ENCODE results near the gene CSF2.

The CSF2 gene

DNA sequence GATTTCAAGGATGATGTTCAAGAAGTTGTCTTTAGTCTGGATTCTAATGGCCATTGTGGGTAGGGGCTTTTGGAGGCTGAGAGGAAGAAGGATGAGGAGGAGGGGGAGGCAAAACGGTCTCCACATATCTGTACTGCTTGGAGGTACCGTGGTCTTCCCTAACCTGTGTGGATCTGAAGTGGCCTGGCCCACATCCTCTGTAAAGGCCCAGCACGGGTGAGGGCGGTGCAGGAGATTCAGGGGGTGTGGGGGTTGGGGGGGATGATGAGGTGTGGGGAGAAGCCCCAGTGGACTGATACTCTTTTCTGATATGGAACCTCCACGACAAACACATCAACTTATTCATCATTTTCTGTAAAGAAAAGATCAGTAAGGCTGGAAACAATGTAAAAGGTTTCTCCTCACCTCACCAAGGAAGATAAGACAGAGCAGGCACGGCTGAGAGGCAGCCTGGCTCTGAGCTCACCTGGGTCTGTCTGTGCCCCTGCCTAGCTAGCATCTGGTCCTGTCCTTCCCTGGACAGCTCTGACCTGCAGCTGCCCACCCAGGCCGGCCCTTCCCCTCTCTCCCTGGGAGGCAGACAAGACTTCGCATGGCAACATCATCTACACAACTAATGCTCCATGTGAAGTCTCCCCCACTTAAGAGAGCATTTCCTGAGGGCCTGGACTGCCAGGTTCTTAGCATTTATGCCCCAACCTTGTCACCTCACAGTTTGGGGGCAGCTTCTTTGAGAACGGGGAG lies 18.7 kb upstream of the CSF2 start:
- in situ Hi-C loops (cut with MboI; ENCODE audit: low sequenced_read_pairs), result no loop called here

DNA sequence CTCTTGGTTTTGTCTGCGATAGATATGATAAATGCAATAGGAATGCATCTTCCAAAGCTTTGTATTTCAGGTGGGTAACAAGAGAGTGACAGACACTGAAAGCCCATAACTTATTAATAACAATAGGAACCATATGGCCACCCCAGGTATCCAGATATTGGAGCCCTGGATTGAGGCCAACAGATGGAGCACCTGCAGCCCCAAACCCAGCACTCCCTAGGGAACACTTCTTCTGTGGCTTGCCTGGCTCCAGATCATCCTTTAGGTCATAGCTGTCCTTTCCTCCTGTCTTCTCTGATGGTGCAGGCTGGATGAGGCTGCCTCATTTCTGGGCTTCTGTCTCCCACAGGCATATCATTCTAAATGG lies 18.2 kb upstream of the CSF2 start:
- in situ Hi-C loops (cut with MboI; ENCODE audit: low sequenced_read_pairs), result no loop called here

DNA sequence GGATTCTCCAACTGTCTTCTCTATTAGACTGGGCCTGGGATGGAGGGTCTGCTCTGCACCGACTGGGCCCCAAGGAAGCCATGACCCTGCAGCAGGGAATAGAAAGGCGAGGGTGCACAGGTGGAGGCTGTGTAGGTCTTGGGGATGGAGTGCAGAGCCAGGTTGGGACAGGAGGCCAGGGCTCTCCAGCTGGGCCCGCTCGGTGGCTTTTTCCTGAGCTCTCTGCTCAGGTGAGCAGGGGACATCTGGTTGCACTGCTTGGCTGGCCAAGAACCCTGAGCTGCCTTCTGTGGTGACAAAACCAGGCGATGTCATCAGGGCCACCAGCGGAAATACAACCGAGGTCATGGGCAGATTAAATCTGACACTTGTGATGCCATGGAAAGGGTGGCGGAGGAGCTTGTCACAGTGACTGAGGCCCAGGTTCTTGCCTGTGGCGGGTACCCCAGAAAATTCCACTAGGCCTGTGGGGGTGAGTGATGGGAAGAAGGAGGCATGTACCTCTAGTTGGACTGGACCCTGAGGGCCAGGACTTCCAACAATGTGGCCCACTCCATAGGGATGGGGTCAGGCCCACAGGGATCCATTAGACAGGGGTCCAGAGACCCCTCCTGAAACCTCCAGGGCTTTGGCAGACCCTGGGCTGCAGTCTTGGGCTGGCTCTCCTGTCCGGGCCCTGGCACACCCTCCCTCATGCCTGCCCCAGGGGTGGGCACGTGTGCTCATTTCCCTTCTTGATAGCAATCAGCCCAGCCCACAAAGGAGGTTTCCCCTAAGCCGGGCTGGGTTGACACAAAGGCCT lies 17.6 kb upstream of the CSF2 start:
- in situ Hi-C loops (cut with MboI; ENCODE audit: low sequenced_read_pairs), result no loop called here

DNA sequence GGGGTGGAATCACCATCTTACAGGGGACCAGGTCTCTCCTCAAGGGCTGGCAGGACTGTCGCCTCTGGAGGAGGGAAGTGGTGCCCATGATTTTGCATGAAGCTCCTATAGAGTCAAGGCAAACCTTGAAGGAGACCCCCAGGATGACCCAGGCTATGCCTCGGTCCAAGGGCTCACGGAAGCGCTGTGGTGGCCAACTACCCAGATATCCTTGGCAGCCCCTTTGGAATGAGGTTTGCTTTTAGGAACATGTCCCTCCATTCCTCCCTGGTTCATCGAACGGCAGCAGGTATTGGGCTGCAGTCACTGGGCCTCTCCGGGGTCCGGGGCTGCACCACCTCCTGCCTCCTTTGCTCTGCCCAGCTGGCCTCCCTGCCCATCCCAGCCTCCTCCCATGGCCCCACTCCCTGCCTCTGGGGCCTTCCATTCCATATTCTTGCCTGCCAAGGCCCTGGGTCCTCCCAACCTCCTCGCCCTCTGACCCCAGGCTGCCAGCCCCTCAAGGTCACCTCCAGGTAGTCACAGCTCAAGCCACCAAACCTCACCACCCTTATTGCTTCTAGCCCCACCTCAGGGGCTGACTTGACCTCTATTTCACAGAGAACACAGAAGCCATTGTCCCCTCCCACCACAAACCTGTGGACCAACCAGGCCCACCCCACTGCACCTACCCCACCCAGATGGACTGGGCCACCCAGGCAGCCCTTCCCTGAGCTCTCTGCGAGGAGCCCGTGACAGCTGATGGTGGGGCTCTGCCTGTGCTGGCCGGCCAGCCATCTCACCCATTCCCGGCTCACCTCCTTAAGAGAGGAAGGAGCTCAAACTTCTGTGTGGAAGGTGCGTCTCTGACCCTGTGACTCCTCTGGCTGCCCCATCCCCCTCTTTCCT lies 16.7 kb upstream of the CSF2 start:
- in situ Hi-C loops (cut with MboI; ENCODE audit: low sequenced_read_pairs), result no loop called here

DNA sequence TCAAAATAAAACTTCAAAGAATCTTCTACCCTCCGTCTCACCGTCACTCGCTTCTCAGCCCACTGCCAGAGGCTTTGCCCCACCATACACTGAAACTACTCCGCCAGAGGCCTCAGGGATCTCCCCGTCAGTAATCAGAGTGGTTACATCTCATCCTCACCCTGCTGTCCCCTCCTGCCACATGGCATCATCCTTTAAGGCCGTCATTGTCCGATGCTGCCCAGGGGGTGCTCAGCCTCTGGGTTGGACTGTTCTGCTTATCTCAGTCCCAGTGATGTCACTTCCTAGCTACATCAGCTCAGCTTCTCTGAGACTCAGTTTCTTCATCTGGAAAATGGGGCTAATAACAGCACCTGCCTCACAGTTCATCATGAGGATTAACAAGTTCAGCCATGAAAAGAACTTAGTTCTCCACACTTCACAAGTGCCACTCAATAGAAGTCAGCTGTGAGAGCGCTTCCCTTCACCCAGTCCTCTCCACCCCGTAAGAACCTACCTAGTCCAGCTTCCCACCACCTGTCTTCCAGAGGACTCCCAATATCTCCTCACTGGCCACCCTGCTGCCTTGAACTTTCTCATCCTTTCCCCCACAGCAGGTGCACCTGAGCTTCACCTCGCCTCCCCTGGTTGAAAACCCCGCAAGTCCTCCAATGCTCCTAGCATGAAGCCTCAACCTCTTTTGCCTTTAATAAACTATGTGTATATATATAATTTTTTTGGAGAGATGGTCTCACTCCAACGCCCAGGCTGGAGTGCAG lies 15.9 kb upstream of the CSF2 start:
- in situ Hi-C loops (cut with MboI; ENCODE audit: low sequenced_read_pairs), result no loop called here

DNA sequence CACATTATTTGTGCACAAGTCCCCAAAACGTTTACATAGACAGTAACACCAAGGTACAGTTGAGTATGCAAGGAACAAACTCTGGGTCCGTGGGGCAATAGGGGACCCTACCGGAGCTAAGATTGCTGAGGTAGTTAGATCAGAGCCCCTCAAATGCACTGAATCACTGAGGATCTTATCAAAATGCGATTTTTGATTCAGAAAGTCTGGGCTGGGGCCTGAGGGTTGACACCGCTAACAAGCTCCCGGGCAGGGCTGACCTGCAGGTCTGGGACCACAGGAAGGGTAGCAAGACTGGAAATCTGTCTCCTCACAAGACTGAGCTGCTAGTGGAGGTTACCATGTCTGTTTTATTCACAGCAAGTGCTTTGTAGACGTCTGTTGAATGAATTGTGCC lies 14.9 kb upstream of the CSF2 start:
- in situ Hi-C loops (cut with MboI; ENCODE audit: low sequenced_read_pairs), result no loop called here

DNA sequence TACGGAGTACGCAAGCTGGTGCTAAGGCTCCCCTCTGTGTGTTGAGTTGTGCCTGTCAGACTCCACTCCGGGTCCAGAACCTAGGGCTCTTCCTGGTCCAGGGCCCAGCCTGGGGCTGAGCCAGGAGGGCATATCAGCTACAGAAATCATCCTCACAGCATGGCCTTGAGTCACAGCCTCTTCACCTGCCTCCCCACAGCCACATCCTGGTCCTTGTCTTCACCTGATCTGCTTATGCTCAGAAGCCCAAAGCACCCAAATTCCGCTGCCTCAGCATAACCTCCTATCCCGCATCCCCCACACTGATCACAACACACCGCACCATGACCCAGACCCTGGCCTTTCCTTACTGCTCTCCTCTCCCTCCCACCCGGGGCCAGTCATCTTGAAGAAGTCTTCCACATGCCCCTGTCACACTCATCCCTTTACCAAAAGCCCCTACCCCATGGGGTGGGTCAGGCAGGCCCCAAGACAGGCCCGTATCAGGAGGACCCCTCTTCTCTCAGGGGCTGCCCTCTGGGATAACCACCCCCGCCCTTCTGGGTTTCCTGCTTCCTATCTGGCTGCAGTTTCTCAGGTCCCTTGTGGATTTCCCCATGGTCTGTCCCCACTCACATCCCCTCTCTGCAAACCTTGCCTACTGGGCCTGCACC lies 14.4 kb upstream of the CSF2 start:
- in situ Hi-C loops (cut with MboI; ENCODE audit: low sequenced_read_pairs), result no loop called here

DNA sequence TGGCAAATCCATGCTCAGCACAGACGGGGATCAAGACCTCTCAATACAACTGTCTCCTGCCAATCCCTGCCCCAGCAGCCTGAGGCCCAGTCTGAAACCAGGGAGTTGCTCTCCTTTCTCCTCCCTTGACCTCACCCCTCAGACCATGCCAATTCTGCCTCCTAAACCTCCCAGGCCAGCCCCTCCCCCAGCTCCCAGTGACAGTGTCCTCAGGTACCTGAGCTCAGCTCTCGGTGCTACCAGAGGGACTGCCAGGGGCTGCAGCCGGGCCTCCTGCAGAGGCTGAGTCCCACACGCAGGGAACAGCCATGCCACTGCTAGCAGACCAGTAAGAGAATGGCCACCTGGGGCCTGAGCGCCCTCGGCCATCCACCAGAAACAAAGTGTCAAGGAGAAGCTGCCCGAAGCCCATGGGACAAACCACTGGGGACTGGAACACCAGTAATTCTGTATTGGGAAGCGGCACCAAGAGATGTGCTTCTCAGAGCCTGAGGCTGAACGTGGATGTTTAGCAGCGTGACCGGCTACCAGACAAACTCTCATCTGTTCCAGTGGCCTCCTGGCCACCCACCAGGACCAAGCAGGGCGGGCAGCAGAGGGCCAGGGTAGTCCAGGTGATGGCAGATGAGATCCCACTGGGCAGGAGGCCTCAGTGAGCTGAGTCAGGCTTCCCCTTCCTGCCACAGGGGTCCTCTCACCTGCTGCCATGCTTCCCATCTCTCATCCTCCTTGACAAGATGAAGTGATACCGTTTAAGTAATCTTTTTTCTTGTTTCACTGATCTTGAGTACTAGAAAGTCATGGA lies 13.7 kb upstream of the CSF2 start:
- in situ Hi-C loops (cut with MboI; ENCODE audit: low sequenced_read_pairs), result no loop called here

DNA sequence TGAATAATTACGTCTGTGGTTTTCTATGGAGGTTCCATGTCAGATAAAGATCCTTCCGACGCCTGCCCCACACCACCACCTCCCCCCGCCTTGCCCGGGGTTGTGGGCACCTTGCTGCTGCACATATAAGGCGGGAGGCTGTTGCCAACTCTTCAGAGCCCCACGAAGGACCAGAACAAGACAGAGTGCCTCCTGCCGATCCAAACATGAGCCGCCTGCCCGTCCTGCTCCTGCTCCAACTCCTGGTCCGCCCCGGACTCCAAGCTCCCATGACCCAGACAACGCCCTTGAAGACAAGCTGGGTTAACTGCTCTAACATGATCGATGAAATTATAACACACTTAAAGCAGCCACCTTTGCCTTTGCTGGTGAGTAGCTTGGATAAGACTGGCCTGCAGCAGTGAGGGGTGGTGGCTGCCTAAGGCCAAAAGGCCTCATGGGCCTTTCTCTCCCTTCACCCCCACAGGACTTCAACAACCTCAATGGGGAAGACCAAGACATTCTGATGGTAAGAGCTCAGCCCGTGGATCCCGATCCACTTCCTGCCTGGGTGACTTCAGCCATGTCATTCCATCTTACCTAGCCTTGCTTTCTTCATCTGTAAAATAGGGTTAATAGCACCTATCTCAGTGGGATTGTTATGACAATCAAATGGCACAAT lies 13.0 kb upstream of the CSF2 start, which contains the start of gene IL3:
Gene IL3 (plus strand): TSS at position 155 of the 661 bp plus-strand sequence. CDS start 52 bp downstream, at position 207.
- in situ Hi-C loops (cut with MboI; ENCODE audit: low sequenced_read_pairs), result no loop called here

DNA sequence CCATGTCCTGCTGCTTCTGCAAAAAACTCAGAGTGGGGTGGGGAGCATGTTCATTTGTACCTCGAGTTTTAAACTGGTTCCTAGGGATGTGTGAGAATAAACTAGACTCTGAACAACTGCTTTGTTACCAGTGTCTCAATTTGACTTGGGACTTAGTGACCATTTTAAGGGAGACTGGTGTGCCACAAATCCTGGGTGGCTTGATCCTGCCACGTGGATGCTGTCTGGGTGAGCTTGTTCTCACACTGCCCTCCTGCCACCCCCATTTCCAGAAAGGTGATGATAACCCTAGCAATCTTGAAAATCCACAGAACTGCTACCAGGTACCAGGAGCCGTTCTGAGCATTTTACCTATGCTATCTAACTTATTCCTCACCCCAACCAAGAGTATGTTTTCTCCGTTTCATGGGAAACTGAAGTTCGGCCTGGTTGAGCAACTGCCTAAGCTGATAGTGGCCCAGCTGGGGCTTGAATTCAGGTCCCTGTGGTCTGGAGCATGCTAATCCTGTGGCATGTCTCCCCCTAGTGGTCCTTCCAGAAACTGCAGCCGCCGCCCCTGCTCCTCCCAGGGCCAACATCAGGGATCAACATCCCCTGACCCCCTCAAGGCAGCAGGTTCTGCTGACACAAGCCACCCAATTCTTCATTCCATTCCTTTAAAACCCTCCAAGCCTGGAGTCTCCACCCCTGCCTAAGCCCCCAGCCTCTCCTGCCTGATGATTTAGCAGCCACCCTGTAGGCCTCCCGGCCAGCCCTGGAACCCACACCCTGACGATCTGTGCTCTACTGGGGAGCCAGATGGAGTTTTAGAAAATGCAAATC lies 10.3 kb upstream of the CSF2 start:
- in situ Hi-C loops (cut with MboI; ENCODE audit: low sequenced_read_pairs), result no loop called here

DNA sequence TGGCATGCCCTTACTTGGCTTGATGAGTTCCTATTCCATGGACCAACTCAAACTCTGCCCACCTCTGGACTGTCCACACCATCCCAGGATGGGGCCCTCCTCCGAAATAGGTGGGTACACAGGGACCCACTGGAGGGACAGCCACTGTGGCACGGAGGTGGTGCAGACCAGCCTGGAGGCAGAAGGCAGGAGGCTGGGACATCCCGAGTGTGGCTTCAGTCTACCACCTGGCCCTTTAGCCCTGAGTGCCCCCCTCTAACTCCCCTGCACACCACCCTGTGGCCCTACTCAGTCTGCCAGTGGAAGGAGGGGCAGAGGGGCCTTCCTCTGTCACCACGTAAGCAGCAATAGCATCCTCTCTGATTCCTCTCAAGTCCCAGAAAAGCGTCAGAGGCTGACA lies 9.4 kb upstream of the CSF2 start:
- in situ Hi-C loops (cut with MboI; ENCODE audit: low sequenced_read_pairs), result no loop called here

DNA sequence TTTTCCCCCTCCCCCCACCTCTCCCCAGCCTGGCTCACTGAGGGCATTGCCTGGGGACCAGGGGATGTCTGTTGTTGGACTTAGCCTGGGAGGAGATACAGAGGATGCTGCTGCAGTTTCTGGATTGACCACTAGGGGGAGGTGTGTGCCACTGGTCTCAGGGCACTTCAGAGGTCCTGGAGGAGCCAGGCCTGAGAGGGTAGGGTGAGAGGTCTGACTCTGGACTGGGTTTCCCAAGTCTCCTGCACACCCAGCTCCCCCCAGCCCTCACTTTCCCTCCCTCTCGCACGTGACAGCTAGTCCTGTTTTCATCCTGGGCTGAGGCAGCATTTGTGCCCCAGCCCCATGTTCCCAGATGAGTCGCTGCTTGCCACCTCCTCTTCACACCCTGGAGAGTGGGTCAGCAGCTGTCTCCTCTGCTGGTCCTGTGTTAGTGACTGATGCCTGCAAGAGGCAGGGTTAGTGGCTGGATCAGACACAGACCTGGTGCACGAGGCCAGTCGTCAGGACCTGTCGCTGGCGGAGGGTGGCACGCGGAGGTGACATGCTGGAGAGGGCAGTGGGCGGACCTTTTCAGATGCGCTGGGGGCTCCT lies 8.8 kb upstream of the CSF2 start:
- in situ Hi-C loops (cut with MboI; ENCODE audit: low sequenced_read_pairs), result no loop called here

DNA sequence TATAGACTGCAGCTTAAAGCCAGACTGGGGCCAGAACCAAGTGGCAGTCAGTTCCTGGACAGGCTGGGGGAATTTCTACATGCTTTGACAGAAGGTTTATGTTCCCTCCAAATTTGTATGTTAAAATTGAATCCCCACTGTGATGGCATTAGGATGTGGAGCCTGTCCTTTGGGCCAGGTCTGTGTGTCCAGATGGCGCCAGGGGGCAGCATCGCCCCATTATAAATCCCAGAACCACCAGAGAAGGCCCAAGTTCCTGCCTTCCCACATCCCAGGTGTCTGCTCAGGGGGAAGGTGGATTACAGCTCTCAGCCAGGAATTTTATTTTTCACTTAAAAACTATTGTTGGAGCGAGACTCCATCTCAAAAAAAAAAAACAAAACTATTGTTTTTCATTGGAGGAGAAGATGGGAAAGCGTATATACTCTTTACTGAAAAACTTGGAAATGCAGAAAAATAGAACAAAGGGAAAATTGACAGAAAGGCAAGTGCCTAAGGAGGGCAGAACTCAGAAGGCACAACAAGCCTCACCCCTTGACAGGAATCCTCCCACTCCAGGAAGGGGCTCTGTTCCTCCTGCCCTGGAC lies 8.1 kb upstream of the CSF2 start:
- in situ Hi-C loops (cut with MboI; ENCODE audit: low sequenced_read_pairs), result no loop called here

DNA sequence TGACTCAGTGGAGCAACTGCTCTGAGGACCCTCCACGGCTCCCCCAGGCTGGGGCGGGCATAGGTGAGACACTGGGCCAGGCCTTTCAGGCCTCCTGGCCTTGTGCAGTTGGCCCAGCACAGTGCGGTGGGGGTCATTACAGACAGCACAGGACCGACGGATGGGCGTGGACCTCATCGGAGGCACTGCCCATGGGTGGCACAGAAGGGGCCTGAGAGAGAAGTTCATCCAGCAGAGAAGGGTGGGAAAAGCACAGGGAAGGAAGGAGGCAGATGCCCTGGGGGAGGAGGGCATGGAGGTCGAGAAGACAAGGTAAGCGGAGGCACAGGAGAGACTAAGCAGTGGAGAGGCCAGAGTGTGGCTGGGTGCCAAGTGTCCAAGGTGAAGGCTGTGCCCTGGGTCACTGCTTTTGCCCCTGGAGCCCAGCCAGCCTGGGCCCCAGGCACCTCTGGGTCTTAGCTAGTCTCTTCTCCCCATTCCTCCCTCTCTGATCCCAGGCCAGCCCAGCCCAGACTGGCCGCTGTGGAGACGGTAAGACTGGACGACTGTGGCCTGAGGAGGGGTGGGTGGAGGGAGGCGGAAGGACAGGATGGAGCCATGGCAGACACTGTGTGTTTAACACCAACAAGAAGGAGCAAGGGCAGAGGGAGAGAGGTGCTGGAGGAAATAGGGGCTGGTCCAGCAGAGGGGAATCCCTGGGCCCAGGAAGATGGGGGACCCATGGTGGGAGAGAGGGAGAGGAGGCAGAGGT lies 7.5 kb upstream of the CSF2 start:
- in situ Hi-C loops (cut with MboI; ENCODE audit: low sequenced_read_pairs), result no loop called here

DNA sequence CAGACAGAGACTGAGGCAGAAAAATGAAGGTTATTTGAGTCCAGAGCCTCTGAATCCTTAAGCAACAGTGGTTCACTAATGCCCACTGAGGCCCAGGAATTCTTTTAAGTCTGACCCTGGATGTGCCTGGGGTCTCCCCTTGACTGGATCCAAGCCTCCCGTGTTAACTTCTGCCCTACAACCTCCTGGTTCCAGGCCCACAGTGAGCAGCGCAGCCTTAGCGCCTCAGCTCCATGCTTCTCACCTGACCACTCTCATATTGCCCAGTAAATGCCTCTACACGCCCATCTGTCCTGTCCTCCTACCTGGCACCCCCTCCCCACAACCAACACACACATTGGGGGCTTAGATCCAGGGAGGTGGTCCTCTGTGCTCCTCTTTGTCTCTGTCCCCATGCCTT lies 6.7 kb upstream of the CSF2 start:
- in situ Hi-C loops (cut with MboI; ENCODE audit: low sequenced_read_pairs), result no loop called here

DNA sequence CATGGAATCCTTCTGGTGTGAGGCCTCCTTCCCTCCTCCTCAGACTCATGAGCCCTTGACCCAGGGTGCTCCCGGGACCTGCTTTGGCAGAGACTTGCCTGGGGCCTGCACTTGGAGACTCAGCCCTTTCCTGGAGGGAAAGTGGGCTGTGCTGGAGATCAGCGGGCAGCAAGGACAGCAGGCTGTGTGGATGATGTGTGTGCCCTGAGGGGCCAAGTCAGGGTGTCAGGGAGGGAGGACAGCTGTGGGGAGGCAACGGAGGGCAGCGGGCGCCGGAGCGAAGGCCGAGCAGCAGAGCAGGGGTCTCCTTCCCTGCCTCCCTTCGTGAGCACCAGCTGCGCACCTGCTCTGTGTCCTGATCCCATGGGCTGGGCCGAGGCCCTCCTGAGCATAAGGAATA lies 6.1 kb upstream of the CSF2 start:
- in situ Hi-C loops (cut with MboI; ENCODE audit: low sequenced_read_pairs), result no loop called here

Data from hTERT RPE-1 (cell line).